ENCODE measurements around the gene CDCA3. TPM values are rescaled to one million over a fixed set of nuclear protein-coding genes. Genes with fewer than 3 reads are reported as not detected.

CDCA3 gene
- polyA plus RNA-seq, 1 experiment: 11.6 TPM

DNA sequence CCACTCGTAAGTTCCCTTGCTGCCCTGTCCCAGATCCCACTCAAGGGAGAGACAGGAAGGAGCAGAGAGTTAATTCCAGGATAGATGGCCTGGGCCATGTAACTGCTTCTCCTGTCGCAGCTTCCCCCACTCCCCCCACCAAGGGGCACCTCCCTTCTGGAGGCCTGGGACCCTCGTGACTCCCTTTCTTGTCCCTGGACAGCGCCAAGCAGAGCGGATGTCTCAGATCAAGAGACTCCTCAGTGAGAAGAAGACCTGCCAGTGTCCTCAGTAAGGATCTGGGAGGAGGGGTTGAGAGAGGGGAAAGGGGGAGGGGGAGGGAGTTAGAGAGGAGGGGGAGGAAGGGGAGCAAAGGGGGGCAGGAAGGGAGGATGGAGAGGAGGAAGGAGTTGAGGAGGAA is 32.4 kb downstream of the CDCA3 start:
- H3K27me3 ChIP-seq (ENCODE audit: control insufficient read depth, insufficient read depth, low read length): no peaks in the 10 kb centered on the region
- DNase-seq (ENCODE audit: low read depth, low spot score): no peak
- H3K4me3 ChIP-seq (ENCODE audit: low read depth, low read length): no peak overlapping the region
- H3K27ac ChIP-seq (ENCODE audit: low read depth, low read length): no peak overlapping the region
- TF ChIP-seq, protein P1, sequence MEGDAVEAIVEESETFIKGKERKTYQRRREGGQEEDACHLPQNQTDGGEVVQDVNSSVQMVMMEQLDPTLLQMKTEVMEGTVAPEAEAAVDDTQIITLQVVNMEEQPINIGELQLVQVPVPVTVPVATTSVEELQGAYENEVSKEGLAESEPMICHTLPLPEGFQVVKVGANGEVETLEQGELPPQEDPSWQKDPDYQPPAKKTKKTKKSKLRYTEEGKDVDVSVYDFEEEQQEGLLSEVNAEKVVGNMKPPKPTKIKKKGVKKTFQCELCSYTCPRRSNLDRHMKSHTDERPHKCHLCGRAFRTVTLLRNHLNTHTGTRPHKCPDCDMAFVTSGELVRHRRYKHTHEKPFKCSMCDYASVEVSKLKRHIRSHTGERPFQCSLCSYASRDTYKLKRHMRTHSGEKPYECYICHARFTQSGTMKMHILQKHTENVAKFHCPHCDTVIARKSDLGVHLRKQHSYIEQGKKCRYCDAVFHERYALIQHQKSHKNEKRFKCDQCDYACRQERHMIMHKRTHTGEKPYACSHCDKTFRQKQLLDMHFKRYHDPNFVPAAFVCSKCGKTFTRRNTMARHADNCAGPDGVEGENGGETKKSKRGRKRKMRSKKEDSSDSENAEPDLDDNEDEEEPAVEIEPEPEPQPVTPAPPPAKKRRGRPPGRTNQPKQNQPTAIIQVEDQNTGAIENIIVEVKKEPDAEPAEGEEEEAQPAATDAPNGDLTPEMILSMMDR (IDR thresholded peaks at IDR 0.05; ENCODE audit: low read depth, low read length): no peak
- no peaks in the 10 kb centered on the region for H3K9me3 ChIP-seq (ENCODE audit: control insufficient read depth, insufficient read depth, low read length)
- POLR2A ChIA-PET: no interaction called here
- CTCF ChIA-PET: no interaction called here

DNA sequence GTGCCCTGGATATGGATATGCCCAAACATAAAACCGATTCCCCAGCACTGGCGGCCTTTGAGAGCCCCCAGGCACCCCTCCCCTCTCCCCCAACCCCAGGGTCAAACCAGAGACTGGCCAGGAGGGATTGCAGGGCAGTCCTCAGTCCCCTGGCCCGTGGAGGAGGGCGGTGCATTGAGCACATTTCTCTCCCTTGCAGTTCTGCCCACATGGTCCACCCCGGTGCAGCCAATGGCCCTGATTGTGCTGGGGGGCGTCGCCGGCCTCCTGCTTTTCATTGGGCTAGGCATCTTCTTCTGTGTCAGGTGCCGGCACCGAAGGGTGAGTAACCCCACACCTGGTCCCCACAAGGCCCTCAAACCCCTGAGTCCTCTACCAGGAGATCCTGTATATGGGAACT is 32.9 kb downstream of the CDCA3 start:
- TF ChIP-seq, protein P1 (IDR thresholded peaks at IDR 0.05; ENCODE audit: low read depth, low read length): no peak
- Histone ChIP-seq H3K27me3 (ENCODE audit: control insufficient read depth, insufficient read depth, low read length) (no peaks in the 10 kb centered on the region), H3K4me3 (ENCODE audit: low read depth, low read length) (no peak overlapping the region), H3K9me3 (ENCODE audit: control insufficient read depth, insufficient read depth, low read length) (no peaks in the 10 kb centered on the region), H3K27ac (ENCODE audit: low read depth, low read length) (no peak overlapping the region)
- CTCF ChIA-PET: no interaction called here
- POLR2A ChIA-PET: no interaction called here
- DNase-seq (ENCODE audit: low read depth, low spot score): no peak

DNA sequence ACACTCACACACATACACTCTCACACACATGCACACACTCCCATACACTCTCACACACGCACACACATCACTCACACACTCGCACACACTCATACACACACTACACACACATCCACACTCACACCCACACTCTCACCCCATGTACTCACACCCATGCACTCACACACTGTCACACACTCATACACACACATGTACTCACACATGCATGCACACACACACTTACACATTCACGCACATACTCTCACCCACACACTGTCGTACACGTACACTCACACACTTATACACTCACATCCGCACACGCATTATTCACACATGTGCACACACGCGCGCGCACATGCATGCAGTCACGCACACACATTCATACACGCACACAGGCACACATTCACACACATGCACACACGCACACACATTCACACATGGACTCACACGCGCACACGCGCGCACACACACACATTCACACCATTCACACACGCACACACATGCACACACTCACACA is 33.4 kb downstream of the CDCA3 start:
- Histone ChIP-seq H3K4me3 (ENCODE audit: low read depth, low read length) (no peak overlapping the region), H3K27ac (ENCODE audit: low read depth, low read length) (no peak overlapping the region), H3K9me3 (ENCODE audit: control insufficient read depth, insufficient read depth, low read length) (no peaks in the 10 kb centered on the region), H3K27me3 (ENCODE audit: control insufficient read depth, insufficient read depth, low read length) (no peaks in the 10 kb centered on the region)
- TF ChIP-seq, protein P1 (IDR thresholded peaks at IDR 0.05; ENCODE audit: low read depth, low read length): no peak
- POLR2A ChIA-PET: no interaction called here
- DNase-seq (ENCODE audit: low read depth, low spot score): no peak
- CTCF ChIA-PET: no interaction called here

DNA sequence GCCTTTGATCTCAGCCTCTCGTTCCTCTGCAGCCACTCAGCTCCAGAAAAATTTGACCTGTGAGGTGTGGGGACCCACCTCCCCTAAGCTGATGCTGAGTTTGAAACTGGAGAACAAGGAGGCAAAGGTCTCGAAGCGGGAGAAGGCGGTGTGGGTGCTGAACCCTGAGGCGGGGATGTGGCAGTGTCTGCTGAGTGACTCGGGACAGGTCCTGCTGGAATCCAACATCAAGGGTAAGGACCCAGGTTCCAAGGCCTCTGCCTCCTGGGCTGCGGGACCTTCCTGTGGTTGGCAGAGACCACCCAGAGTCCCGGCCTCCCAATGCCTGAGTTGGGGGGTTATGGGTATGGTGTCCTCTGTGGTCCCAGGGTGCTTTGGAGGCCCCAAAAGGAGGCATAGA is 34.0 kb downstream of the CDCA3 start:
- CTCF ChIA-PET: interaction anchor here (1.1 kb wide), 1 partner anchor 9 kb away, joined by 4 read pairs; no protein-coding TSS in a partner anchor

DNA sequence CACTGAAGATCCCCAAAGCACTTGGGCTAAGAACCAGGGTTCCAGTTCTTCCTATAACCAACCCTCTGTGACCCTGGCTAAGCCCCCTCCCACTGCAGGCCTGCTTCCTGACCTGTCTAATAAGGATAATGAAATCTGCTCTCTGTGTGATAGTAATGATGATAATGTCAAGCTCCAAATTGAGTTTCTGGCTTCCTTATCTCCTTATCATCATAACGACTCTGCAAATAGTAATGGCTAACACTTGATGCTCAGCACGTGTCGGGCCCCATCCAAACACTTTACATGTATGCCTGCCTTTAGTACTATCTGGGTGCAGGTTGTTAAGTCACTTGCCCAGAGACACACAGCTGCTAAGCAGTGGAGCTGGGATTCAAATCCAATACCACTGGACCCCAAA is 34.5 kb downstream of the CDCA3 start:
- DNase-seq (ENCODE audit: low read depth, low spot score): no peak
- CTCF ChIA-PET: interaction anchor here (0.6 to 1.1 kb wide), 3 partner anchors 10 to 187 kb away, joined by 4 to 7 read pairs (median 4); no protein-coding TSS in a partner anchor
- no peaks in the 10 kb centered on the region for H3K27me3 ChIP-seq (ENCODE audit: control insufficient read depth, insufficient read depth, low read length)
- no peak overlapping the region for H3K27ac ChIP-seq (ENCODE audit: low read depth, low read length)
- TF ChIP-seq, protein P1 (IDR thresholded peaks at IDR 0.05; ENCODE audit: low read depth, low read length): no peak
- POLR2A ChIA-PET: interaction anchor here (0.6 to 1.7 kb wide), 2 partner anchors 54 to 64 kb away, joined by 4 read pairs; partner anchors contain the start of gene MLF2
- no peaks in the 10 kb centered on the region for H3K9me3 ChIP-seq (ENCODE audit: control insufficient read depth, insufficient read depth, low read length)
- H3K4me3 ChIP-seq (ENCODE audit: low read depth, low read length): no peak overlapping the region

More for the DNA sequence above, 34.0 kb downstream of the CDCA3 start:
- no peaks in the 10 kb centered on the region for H3K9me3 ChIP-seq (ENCODE audit: control insufficient read depth, insufficient read depth, low read length)
- TF ChIP-seq, protein P1 (IDR thresholded peaks at IDR 0.05; ENCODE audit: low read depth, low read length): no peak
- POLR2A ChIA-PET: interaction anchor here (1.7 kb wide), 1 partner anchor 65 kb away, joined by 4 read pairs; the partner anchor contains the start of gene MLF2
- no peaks in the 10 kb centered on the region for H3K27me3 ChIP-seq (ENCODE audit: control insufficient read depth, insufficient read depth, low read length)
- no peak overlapping the region for H3K27ac ChIP-seq (ENCODE audit: low read depth, low read length)
- no peak for DNase-seq (ENCODE audit: low read depth, low spot score)
- no peak overlapping the region for H3K4me3 ChIP-seq (ENCODE audit: low read depth, low read length)
